Bronchial epithelial cell (primary cell): ENCODE measurements around the gene SLC44A5. TPM values are rescaled to one million over a fixed set of nuclear protein-coding genes. Genes with fewer than 3 reads are reported as not detected.

Experiments
- DNase-seq: peaks from one replicate; pipeline ENCODE4 v3.0.0-alpha.2; 2010; ENCODE audit warnings: low read depth
- FAIRE-seq: peaks from 2 replicates; lab custom pipeline; 2011; peaks lifted over from hg19 to GRCh38; lab: Jason Lieb, UNC
- H3K27me3 ChIP-seq: 2 replicates; pipeline ENCODE4 v1.5.1; 2011; ENCODE audit warnings: low read length; ENCODE audit not compliant: control insufficient read depth, insufficient read depth
- H3K36me3 ChIP-seq: 2 replicates; pipeline ENCODE4 v1.5.1; 2011; ENCODE audit warnings: low read length; ENCODE audit not compliant: control insufficient read depth, insufficient read depth
- H3K4me3 ChIP-seq: 2 replicates; pipeline ENCODE4 v1.5.1; 2011; ENCODE audit warnings: mild to moderate bottlenecking, low read depth, low read length, control low read depth
- total RNA-seq: library from RNA; depleted of rRNA; stranded (reverse); fragments of >200 nt; gene quantifications from 2 replicates; pipeline ENCODE4 v1.2.1, GENCODE V29; 2014
- TF ChIP-seq, protein P1 (sequence below): IDR thresholded peaks from 2 replicates; pipeline ENCODE4 v1.5.1; 2011; ENCODE audit warnings: mild to moderate bottlenecking, moderate library complexity, low read length, control low read depth, inconsistent platforms; ENCODE audit not compliant: insufficient read depth, severe bottlenecking

SLC44A5 gene
- total RNA-seq, 1 donor from 2014 or later, result under 0.01 TPM

DNA sequence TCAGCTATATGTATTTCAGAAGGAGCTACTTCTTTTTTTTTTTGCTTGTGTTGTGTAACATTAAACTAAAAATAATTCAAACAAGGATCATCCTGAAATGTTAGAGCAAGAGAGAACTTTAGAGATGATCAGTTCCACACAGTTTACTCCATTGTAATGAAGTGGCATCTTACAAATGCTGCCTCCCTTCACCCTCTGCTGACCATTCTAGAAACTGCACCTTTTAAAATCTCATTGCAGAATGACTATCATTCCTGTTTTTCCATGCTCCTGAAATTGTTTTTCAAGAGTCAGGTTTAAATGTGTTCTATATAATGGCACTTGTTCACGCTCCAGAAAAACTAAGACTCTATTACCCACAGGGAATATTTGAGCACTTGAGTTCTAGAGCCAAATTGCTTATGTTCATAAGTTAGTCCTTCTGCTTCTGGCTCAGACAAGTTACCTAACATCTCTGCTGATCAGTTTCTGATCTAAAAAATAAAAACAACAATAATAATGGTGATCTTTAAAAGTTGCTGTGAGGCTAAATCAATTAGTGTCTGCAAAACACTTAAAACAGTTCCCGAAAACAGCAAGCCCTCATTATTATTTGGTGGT is 21.5 kb upstream of the SLC44A5 start:
- TF ChIP-seq, protein P1, sequence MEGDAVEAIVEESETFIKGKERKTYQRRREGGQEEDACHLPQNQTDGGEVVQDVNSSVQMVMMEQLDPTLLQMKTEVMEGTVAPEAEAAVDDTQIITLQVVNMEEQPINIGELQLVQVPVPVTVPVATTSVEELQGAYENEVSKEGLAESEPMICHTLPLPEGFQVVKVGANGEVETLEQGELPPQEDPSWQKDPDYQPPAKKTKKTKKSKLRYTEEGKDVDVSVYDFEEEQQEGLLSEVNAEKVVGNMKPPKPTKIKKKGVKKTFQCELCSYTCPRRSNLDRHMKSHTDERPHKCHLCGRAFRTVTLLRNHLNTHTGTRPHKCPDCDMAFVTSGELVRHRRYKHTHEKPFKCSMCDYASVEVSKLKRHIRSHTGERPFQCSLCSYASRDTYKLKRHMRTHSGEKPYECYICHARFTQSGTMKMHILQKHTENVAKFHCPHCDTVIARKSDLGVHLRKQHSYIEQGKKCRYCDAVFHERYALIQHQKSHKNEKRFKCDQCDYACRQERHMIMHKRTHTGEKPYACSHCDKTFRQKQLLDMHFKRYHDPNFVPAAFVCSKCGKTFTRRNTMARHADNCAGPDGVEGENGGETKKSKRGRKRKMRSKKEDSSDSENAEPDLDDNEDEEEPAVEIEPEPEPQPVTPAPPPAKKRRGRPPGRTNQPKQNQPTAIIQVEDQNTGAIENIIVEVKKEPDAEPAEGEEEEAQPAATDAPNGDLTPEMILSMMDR, result peak; percentile 65
- no peak overlapping the region for H3K4me3 ChIP-seq
- FAIRE-seq (no peak), DNase-seq (peak; percentile 40)
- no peaks in the 10 kb centered on the region for H3K36me3 ChIP-seq
- no peaks in the 10 kb centered on the region for H3K27me3 ChIP-seq

DNA sequence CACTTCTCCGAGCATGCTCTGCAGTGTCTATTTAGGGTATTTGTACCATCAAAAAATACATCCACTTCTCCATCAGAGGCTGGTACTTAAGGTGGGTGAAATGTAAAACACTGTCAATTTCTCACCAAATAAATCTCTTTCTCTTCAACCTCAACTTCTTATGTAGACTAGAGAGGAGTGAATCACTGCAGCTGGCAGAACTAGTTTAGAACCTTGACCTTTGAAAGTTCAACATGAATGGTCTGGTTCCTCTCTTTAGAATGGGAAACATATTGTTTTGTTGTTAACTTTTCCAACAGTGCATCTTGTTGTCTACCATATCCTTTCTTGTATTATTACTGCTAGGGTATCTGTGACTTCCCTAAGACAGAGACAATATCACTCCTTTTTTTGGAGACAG is 20.1 kb upstream of the SLC44A5 start:
- H3K27me3 ChIP-seq, result no peaks in the 10 kb centered on the region
- no peak for DNase-seq
- TF ChIP-seq, protein P1, result no peak
- no peak overlapping the region for H3K4me3 ChIP-seq
- no peaks in the 10 kb centered on the region for H3K36me3 ChIP-seq
- FAIRE-seq, result no peak

DNA sequence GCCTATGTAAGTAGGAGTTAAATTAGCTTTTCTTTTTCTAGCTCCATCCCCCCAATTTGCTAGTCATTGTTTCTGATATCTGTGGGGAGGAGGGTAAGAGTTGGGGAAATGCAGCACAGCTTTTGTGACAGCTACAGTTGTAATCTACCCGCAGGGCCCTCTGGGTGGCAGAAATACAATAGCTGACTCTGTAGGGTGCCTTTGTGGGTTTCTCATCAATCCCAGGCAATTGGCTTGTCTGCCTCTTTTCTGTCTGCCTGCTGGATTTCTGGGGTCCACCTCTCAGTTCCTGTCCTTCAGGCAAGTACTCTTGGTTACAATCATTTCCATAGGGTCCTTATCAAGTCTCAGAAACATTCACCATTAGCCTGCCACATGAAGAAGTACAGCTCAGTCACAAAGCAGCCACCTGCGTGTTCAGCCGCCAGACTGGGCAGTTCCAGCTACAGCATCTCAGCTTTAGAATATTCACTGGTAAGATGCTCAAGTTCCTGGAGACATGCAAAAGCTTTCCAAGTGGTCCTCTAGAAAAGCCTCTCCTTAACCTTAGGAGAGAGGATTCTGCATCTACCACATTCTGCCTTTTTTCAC is 19.2 kb upstream of the SLC44A5 start:
- no peak for DNase-seq
- no peak for FAIRE-seq
- TF ChIP-seq, protein P1, result no peak
- H3K36me3 ChIP-seq, result no peaks in the 10 kb centered on the region
- no peak overlapping the region for H3K4me3 ChIP-seq
- H3K27me3 ChIP-seq, result no peaks in the 10 kb centered on the region

DNA sequence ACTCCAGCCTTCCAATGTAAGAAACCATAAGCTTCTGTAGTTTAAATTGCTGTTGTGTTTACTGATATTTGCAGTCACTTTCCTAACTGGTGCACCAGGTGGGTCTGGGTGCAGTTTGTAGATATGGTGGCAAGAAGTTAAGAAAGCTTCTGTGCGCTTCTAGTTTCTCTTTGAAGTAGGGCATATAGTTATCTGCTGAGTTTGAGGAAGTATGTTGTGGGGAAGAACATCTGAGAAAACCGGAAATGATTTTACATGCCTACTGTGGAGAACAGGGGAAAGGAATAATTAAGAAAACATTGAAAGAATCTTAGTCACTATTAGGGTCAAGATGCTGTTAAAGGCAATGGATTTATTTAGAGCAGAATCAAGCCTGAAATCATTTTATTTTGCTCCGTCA is 14.9 kb upstream of the SLC44A5 start:
- H3K4me3 ChIP-seq, result no peak overlapping the region
- H3K36me3 ChIP-seq, result no peaks in the 10 kb centered on the region
- FAIRE-seq, result no peak
- TF ChIP-seq, protein P1, result no peak
- DNase-seq, result no peak
- H3K27me3 ChIP-seq, result no peaks in the 10 kb centered on the region

DNA sequence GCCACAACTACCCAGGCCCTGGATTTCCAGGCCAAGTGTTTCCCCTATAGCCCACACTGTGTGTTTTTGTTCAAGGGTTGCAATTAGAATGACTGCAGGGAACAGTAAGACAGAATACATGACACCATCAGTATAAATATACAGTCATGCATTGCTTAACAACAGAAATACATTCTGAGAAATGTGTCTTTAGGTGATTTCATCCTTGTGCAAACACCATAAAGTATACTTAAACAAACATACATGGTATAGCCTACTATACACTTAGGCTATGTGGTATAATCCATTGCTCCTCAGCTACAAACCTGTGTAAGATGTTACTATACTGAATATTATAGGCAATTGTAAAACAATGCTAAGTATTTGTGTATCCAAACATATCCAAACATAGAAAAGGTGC is 7.5 kb upstream of the SLC44A5 start:
- Histone ChIP-seq H3K27me3 (peaks cover 24% of the 10 kb centered on the region), H3K36me3 (no peaks in the 10 kb centered on the region), H3K4me3 (no peak overlapping the region)
- FAIRE-seq (no peak), DNase-seq (peak; percentile 70)
- TF ChIP-seq, protein P1, result no peak
